ENCODE data around the gene RSBN1. TPM values are rescaled to one million over a fixed set of nuclear protein-coding genes. Genes with fewer than 3 reads are reported as not detected.

Gene RSBN1
- total RNA-seq, 1 donor from 2014 or later, result 35.2 TPM

DNA sequence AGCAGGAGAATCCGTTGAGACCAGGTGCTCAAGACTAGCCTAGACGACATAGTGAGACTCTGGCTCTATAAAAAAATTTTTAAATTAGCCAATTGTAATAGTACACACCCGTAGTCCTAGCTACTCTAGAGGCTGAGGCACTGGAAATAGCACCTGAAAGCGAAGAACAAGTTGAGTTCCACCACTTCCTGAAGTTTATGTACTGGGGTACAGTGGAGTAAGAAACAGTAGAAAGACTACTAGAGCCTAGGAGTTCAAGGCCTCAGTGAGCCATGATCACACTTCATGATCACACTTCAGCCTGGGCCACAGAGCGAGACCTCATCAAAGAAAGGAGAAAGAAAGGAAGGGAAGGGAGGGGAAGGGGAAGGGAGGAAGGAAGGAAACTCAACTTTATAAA lies 19.8 kb downstream of the RSBN1 start:
- Mint-ChIP-seq H3K4me3 (ENCODE audit: unreplicated experiment) (no peak overlapping the region), H3K27me3 (ENCODE audit: unreplicated experiment) (no peaks in the 10 kb centered on the region), H3K27ac (ENCODE audit: unreplicated experiment) (no peak overlapping the region), H3K36me3 (ENCODE audit: unreplicated experiment) (no peaks in the 10 kb centered on the region), H3K9me3 (ENCODE audit: unreplicated experiment) (no peaks in the 10 kb centered on the region), H3K4me1 (ENCODE audit: low read depth, unreplicated experiment) (peaks cover 4% of the 10 kb centered on the region)
- TF ChIP-seq, protein P1, sequence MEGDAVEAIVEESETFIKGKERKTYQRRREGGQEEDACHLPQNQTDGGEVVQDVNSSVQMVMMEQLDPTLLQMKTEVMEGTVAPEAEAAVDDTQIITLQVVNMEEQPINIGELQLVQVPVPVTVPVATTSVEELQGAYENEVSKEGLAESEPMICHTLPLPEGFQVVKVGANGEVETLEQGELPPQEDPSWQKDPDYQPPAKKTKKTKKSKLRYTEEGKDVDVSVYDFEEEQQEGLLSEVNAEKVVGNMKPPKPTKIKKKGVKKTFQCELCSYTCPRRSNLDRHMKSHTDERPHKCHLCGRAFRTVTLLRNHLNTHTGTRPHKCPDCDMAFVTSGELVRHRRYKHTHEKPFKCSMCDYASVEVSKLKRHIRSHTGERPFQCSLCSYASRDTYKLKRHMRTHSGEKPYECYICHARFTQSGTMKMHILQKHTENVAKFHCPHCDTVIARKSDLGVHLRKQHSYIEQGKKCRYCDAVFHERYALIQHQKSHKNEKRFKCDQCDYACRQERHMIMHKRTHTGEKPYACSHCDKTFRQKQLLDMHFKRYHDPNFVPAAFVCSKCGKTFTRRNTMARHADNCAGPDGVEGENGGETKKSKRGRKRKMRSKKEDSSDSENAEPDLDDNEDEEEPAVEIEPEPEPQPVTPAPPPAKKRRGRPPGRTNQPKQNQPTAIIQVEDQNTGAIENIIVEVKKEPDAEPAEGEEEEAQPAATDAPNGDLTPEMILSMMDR (IDR thresholded peaks at IDR 0.05; ENCODE audit: partially characterized antibody, unreplicated experiment), result no peak
- no peak for DNase-seq

DNA sequence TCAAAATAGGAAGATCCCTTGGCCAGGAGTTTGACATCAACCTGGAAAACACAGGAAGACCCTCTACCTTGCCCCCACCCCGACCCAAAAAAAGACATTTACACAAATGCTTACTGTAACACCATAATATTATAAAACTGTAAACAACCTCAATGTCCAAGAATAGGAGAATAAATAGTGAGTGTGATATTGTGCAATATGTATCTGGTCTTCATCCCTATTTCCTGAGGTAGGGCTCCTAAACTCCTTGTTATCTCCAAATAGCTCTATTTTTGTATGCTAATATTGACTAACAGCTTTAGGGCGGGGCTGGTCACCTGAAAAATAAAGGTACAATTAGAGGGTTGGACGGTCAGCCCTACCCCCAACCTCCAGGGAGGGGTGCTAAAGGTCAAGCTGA lies 23.5 kb downstream of the RSBN1 start:
- no peak for DNase-seq
- H3K27ac Mint-ChIP-seq (ENCODE audit: unreplicated experiment), result no peak overlapping the region
- TF ChIP-seq, protein P1 (IDR thresholded peaks at IDR 0.05; ENCODE audit: partially characterized antibody, unreplicated experiment), result no peak
- no peaks in the 10 kb centered on the region for H3K9me3 Mint-ChIP-seq (ENCODE audit: unreplicated experiment)
- H3K4me1 Mint-ChIP-seq (ENCODE audit: low read depth, unreplicated experiment), result peaks cover 8% of the 10 kb centered on the region
- H3K36me3 Mint-ChIP-seq (ENCODE audit: unreplicated experiment), result no peaks in the 10 kb centered on the region
- no peaks in the 10 kb centered on the region for H3K27me3 Mint-ChIP-seq (ENCODE audit: unreplicated experiment)
- no peak overlapping the region for H3K4me3 Mint-ChIP-seq (ENCODE audit: unreplicated experiment)

DNA sequence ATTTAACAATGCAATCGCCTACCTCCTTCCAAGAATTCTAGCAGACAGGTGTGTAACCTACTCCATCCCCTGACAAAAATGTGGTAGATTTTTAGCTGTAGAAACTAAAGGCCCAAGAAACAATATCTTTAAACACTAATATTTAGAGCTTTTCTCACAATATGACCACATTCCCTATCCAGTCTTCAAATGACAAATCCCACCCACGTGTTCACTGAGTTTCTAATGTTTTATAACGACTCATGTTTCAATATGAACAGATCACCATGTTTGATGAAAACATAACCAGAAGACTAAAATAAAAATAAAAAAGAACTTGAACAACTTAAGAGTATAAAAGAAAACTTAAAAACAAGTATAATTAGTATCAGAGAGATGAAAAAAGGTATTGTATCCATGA lies 24.6 kb downstream of the RSBN1 start:
- no peak overlapping the region for H3K4me3 Mint-ChIP-seq (ENCODE audit: unreplicated experiment)
- TF ChIP-seq, protein P1 (IDR thresholded peaks at IDR 0.05; ENCODE audit: partially characterized antibody, unreplicated experiment), result no peak
- no peak overlapping the region for H3K27ac Mint-ChIP-seq (ENCODE audit: unreplicated experiment)
- H3K36me3 Mint-ChIP-seq (ENCODE audit: unreplicated experiment), result no peaks in the 10 kb centered on the region
- DNase-seq, result no peak
- H3K27me3 Mint-ChIP-seq (ENCODE audit: unreplicated experiment), result no peaks in the 10 kb centered on the region
- H3K4me1 Mint-ChIP-seq (ENCODE audit: low read depth, unreplicated experiment), result peaks cover 10% of the 10 kb centered on the region
- H3K9me3 Mint-ChIP-seq (ENCODE audit: unreplicated experiment), result no peaks in the 10 kb centered on the region

DNA sequence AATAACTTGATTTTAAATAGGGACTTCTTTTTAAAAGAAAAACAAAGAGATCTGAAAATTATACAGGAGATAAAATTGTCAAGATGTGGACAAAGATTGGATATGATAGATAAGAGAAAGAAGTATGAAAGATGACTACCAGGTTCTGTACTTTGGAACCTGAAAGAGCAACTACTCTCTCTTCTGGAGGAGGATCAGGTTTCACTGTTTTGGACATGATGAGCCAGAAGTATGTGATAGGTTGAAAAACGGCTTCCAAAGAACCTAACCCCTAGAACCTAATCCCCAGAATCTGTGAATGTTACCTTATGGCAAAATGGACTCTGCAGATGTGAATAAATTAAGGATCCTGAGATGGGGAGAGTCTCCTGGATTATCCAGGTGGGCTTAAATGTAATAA lies 26.2 kb downstream of the RSBN1 start:
- H3K27ac Mint-ChIP-seq (ENCODE audit: unreplicated experiment), result no peak overlapping the region
- H3K4me3 Mint-ChIP-seq (ENCODE audit: unreplicated experiment), result no peak overlapping the region
- H3K36me3 Mint-ChIP-seq (ENCODE audit: unreplicated experiment), result no peaks in the 10 kb centered on the region
- TF ChIP-seq, protein P1 (IDR thresholded peaks at IDR 0.05; ENCODE audit: partially characterized antibody, unreplicated experiment), result no peak
- peaks cover 10% of the 10 kb centered on the region for H3K4me1 Mint-ChIP-seq (ENCODE audit: low read depth, unreplicated experiment)
- no peaks in the 10 kb centered on the region for H3K27me3 Mint-ChIP-seq (ENCODE audit: unreplicated experiment)
- DNase-seq, result no peak
- no peaks in the 10 kb centered on the region for H3K9me3 Mint-ChIP-seq (ENCODE audit: unreplicated experiment)

DNA sequence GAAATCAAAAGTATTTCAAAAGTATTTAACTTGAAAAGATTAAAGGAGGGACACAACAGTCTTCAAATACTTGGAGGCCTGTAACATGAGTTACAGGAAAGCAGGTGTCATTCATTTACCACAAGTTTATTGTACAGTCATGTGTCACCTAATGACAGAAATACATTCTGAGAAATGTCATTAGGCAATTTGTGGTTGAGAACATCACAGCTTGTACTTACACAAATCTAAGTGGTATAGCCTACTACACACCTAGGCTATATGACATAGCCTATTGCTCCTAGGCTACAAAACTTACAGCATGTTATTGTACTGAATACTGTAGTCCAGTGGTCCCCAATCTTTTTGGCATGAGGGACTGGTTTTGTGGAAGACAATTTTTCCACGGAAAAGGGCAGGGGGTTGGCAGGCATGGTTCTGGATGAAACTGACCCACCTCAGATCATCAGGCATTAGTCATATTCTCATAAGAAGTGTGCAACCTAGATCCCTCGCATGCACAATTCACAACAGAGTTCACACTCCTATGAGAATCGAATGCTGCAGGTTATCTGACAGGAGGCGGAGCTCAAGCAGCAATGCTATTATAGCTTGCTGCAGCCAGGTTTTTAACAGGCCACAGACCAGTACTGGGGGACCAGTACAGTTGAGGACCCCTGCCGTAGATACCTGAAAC lies 28.0 kb downstream of the RSBN1 start:
- no peaks in the 10 kb centered on the region for H3K9me3 Mint-ChIP-seq (ENCODE audit: unreplicated experiment)
- H3K27me3 Mint-ChIP-seq (ENCODE audit: unreplicated experiment), result no peaks in the 10 kb centered on the region
- no peak for DNase-seq
- H3K36me3 Mint-ChIP-seq (ENCODE audit: unreplicated experiment), result no peaks in the 10 kb centered on the region
- H3K27ac Mint-ChIP-seq (ENCODE audit: unreplicated experiment), result no peak overlapping the region
- TF ChIP-seq, protein P1 (IDR thresholded peaks at IDR 0.05; ENCODE audit: partially characterized antibody, unreplicated experiment), result no peak
- no peak overlapping the region for H3K4me3 Mint-ChIP-seq (ENCODE audit: unreplicated experiment)
- peaks cover 10% of the 10 kb centered on the region for H3K4me1 Mint-ChIP-seq (ENCODE audit: low read depth, unreplicated experiment)
